HFF-Myc (cell line): ENCODE results near the gene STAC2.

Experiments used
- DNase-seq: peaks from one replicate; pipeline ENCODE4 v3.0.0-alpha.2; 2011; ENCODE audit warnings: low read depth; ENCODE audit errors: extremely low read depth
- H3K4me3 ChIP-seq: replicated peaks from 2 replicates; pipeline ENCODE4 v1.5.1; 2011; ENCODE audit warnings: low read depth, mild to moderate bottlenecking, control low read depth, low read length
- TF ChIP-seq, protein P1 (sequence below): IDR thresholded peaks from 2 replicates; pipeline ENCODE4 v1.5.1; 2012; ENCODE audit warnings: mild to moderate bottlenecking, low read depth, low read length, control low read depth; ENCODE audit errors: missing control alignments

Gene STAC2

DNA sequence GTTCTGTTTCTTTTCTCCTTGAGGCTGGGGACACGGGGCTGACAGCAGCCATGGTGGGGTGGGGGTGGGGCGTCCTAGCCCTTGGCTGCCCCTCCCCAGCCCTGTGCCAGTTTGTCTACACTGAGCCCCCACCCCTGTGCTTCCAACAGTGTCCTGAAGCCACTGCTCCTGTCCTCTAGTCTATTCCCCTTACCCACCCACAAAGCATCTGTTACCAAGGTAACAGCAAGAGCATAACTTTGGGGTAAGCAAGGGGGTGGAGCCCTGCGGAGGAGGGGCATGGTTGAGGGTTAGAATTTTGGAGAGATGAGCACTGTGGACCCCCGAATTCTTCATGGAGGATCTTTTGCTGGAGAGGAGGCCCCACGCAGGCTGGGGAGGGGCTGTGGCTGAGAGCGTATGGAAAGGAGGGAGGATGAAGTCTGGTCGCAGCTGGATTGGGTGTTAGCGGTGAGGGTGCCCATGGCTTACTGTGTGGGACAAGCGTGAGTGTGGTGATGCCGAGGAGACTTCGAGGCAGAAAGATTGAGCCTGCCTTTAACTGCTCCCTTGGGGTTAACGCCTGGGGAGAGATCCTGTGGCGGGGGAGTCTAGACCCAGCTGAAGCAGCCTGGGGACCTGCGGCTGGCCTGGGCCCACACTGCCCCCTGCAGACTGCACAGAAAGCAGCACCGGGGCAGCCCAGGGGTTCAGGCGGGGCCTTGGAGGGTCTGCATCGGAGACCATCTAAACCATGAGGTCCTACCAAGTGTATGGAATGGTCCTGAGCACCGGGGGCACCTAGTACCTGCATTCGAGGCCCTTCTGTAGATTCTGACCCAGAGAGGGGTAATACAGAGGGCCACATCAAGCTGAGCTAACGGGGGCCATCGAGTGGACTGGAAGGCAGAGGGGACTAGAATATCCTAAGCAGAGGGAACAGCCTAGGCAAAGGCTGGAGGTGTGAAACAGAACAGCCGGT lies 6.1 kb upstream of the STAC2 start:
- no peak overlapping the region for H3K4me3 ChIP-seq
- DNase-seq, result no peak
- TF ChIP-seq, protein P1, sequence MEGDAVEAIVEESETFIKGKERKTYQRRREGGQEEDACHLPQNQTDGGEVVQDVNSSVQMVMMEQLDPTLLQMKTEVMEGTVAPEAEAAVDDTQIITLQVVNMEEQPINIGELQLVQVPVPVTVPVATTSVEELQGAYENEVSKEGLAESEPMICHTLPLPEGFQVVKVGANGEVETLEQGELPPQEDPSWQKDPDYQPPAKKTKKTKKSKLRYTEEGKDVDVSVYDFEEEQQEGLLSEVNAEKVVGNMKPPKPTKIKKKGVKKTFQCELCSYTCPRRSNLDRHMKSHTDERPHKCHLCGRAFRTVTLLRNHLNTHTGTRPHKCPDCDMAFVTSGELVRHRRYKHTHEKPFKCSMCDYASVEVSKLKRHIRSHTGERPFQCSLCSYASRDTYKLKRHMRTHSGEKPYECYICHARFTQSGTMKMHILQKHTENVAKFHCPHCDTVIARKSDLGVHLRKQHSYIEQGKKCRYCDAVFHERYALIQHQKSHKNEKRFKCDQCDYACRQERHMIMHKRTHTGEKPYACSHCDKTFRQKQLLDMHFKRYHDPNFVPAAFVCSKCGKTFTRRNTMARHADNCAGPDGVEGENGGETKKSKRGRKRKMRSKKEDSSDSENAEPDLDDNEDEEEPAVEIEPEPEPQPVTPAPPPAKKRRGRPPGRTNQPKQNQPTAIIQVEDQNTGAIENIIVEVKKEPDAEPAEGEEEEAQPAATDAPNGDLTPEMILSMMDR, result peak; percentile 76

DNA sequence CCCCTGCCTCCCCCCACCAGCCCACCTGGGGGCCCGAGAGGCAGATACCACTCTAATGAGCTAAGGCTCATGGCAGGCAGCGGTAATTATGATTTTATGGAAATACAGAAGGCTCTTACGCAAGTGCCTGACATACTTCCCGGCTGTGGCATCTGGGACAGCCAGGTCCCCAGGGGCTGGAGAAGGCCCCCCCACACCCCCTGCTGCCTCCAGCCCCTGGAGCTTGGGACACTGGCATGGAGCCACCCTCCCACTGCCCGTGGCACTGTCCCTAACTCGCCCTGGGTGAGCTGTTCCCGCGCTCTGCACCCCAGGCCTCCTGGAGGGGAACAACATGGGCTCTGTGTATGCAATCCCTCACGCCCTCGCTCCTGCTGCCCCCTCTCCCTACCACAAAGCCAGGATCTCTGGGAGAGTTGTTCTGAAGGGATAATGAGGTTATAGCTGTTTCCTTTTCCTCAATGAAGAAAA lies 5.4 kb upstream of the STAC2 start:
- H3K4me3 ChIP-seq, result no peak overlapping the region
- DNase-seq, result no peak
- TF ChIP-seq, protein P1, result no peak

DNA sequence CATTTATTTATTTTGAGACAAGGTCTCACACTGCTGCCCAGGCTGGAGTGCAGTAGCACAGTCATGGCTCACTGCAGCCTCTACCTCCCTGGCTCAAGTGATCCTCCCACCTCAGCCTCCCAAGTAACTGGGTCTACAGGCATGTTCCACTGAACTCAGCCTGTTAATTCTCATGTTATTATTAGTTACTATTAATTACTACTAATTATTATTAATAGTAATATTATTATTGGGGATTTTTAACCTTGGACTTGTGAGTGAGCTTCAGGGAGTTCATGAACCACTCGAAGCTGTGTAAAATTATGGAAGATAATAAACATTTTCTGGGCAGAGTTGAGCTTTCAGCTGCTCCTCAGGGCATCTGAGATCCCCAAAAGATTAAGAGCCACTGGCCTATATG lies 4.6 kb upstream of the STAC2 start:
- DNase-seq, result no peak
- no peak overlapping the region for H3K4me3 ChIP-seq
- TF ChIP-seq, protein P1, result no peak

DNA sequence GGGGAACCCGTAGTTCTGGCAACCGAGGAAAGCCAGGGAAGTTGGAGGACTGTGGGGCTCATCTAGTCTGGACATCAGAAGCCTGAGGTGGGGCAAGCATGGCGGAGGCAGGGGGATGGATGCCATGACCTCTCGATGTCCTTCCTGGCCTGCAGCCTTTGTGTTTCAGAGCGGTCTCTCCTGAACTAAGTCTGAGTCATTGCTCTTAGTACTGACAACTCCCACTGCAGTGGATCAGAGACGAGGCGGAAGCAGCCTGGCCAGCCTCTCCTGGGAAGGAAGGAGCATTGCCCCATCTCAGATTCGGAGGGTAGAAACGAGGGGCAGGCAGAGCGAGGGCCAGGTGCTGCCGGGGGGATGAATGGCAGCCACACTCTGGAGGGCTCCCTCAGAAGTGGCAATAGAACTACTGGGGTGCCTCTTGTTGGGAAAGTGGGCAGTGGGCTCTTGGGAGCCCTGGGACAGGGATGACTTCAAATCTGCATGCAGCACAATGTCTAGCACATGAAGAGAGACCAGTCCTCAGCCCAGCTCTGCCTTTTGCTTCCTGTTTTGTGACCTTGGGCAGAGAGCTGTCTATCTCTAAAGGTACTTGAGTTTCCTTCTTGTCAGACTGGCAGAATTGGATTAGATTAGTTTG lies 3.6 kb upstream of the STAC2 start:
- DNase-seq, result no peak
- no peak overlapping the region for H3K4me3 ChIP-seq
- TF ChIP-seq, protein P1, result no peak

DNA sequence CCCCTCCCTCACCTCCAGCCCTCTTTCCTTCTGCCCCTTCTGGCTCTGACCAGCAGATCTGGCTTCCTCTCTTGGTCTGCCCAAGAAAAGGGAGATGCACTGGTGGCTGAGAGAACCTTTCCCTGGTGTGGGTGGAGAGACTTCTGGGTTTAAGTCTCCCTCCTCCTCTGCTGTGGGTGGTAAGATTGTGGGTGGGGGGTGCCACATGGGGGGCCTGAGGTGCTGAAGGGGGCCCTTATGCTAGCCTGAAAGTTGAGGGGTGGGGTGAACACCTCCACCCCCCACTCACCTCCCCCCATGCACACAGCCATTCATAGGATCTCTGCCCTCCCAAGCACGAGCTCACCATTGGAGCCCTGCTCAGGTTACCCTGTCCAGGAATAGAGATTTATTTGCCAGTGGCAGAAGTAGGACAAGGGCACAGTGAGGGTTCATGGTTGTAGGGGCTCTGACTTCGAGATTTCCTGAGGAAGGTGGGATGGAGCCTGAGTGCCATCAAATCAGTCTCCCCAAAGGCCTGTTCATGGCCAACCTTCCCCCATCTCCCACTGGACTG lies 1.7 kb upstream of the STAC2 start:
- DNase-seq, result no peak

DNA sequence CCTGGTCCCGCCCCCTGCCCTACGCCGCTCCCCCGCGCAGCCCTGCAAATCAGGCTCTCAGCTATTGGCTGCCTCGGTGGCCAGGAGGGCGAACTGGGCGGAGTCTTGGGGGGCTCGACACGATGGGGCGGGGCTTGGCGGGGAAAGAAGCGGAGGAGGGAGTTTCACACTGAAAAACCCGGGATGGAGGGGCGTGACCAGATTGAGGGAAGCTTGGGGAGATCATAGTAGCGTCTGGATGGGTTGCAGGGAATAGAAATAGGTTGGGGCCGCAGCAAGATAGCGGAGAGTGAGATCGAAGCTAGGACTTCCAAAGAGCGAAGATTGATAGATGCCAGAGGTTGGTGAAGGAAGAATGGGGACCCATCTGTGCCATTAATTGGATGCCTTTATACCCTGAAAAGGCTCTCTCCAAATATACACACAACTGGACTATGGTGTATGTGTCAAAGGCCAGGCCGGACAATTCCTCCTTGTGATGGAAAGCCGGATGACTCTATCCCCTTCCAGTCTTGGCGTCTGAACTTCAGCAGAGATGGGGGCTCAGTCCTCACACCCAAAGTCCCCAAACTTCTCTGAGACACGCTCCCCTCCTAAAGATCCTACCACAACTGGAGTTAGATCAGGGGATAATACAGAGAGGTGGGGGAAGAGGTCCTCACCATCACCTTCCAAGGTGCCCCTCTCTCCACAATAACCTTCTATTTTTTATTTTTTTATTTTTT lies 376 bp upstream of the STAC2 start:
- TF ChIP-seq, protein P1, result no peak
- DNase-seq, result no peak
- peak overlapping the region; percentile 15 for H3K4me3 ChIP-seq

More for the DNA sequence above, 1.7 kb upstream of the STAC2 start:
- TF ChIP-seq, protein P1, result no peak
- no peak overlapping the region for H3K4me3 ChIP-seq
